ENCODE measurements around the gene KRTAP13-1.

Gene KRTAP13-1

DNA sequence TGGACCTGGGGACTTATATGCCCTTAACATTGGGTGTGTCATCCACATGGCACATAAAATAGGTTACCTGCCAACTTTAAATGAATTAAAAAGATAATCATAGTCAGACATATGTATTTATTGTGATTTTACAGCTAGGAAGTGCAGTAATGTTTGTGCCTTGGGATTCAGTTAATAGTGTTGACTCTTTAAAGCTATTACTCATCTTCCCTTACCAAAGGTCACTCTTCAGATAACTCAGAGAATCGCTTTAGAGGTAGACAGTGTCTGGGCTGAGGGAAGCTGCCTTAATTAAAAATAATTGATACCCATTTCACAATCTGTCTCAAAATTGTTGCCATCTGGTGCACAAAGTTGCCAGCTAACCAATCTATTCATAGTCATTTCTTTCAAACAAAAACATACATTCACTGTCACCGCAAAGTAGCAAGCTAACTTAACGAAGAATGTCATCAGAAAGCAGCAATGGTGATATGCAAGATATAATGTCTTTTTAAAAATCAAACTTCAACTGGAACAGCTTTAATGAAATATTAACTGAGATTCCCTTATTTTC lies 41.3 kb downstream of the KRTAP13-1 start:
- Mint-ChIP-seq H3K27me3 (peaks cover 2% of the 10 kb centered on the region), H3K27ac (no peak overlapping the region)

DNA sequence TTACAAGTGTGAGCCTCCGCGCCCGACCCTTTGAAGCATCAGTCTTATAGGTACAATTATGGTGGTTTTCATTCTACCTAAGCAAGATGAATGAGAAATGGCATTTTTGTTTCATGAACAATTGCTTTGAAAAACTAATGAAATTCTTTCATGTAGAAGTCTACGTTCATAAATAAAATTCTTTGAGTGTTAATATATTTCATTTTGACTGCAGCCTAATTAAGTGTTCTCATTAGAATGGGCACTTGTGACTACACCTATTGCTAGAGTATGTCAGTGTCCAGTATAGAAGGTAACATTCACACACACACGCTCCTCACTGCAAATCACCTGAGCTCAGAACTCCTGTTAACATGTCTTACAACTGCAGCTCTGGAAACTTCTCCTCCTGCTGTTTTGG lies 44.1 kb downstream of the KRTAP13-1 start, which contains the start of gene KRTAP15-1:
Gene KRTAP15-1, plus strand, starts transcription at position 301 of the 400 bp plus-strand sequence. Its CDS starts 53 bp downstream, at position 354.
- H3K9me3 Mint-ChIP-seq, result no peaks in the 10 kb centered on the region
- H3K4me1 Mint-ChIP-seq, result no peaks in the 10 kb centered on the region
- no peak within 1 kb of the TSS for H3K4me3 Mint-ChIP-seq
- no peak within 1 kb of the TSS for H3K27ac Mint-ChIP-seq
- H3K27me3 Mint-ChIP-seq, result peaks cover 2% of the 10 kb centered on the region
- H3K36me3 Mint-ChIP-seq, result no peaks in the 10 kb centered on the region

More for the DNA sequence above, 41.3 kb downstream of the KRTAP13-1 start:
- no peaks in the 10 kb centered on the region for H3K36me3 Mint-ChIP-seq
- H3K4me1 Mint-ChIP-seq, result no peaks in the 10 kb centered on the region
- no peak overlapping the region for H3K4me3 Mint-ChIP-seq
- H3K9me3 Mint-ChIP-seq, result no peaks in the 10 kb centered on the region

GRCh38 chr21:30443226-30443625 lies 47.4 kb downstream of the KRTAP13-1 start:
- no peaks in the 10 kb centered on the region for H3K9me3 Mint-ChIP-seq
- H3K4me3 Mint-ChIP-seq, result no peak overlapping the region
- H3K27me3 Mint-ChIP-seq, result no peaks in the 10 kb centered on the region
- H3K4me1 Mint-ChIP-seq, result no peaks in the 10 kb centered on the region
- H3K36me3 Mint-ChIP-seq, result no peaks in the 10 kb centered on the region
- H3K27ac Mint-ChIP-seq, result no peak overlapping the region

- Mint-ChIP-seq H3K4me3 (no peak overlapping the region), H3K27ac (no peak overlapping the region), H3K36me3 (no peaks in the 10 kb centered on the region), H3K4me1 (no peaks in the 10 kb centered on the region), H3K9me3 (no peaks in the 10 kb centered on the region), H3K27me3 (no peaks in the 10 kb centered on the region)
These were observed 48.4 kb downstream of the KRTAP13-1 start for GRCh38 chr21:30444204-30444603.
